HepG2 (cell line): ENCODE data around the gene PRR30. TPM values are rescaled to one million over a fixed set of nuclear protein-coding genes. Genes with fewer than 3 reads are reported as not detected.
A peak's percentile ranks its signal among the peaks of the same experiment; 100 is the strongest.

Experiments used
- BCL3 ChIP-seq: sonication (generic); formaldehyde crosslinking; IDR thresholded peaks from 2 replicates; pipeline ENCODE4 v1.5.1; 2020; ENCODE audit warnings: mild to moderate bottlenecking, missing genetic modification reagents, moderate library complexity
- CCDC6 ChIP-seq: sonication (generic); formaldehyde crosslinking; IDR thresholded peaks from 2 replicates; pipeline ENCODE4 v1.8.1; 2022; ENCODE audit warnings: mild to moderate bottlenecking, missing genetic modification reagents, moderate library complexity
- FOXP4 ChIP-seq: sonication (generic); formaldehyde crosslinking; IDR thresholded peaks from 2 replicates; pipeline ENCODE4 v1.4.0; 2020; ENCODE audit warnings: missing genetic modification reagents
- HOXA9 ChIP-seq: sonication (generic); formaldehyde crosslinking; IDR thresholded peaks from 2 replicates; pipeline ENCODE4 v1.8.1; 2022; ENCODE audit warnings: missing genetic modification reagents, mild to moderate bottlenecking, moderate library complexity, borderline replicate concordance
- JUNB ChIP-seq: sonication (generic); formaldehyde crosslinking; IDR thresholded peaks from 2 replicates; pipeline ENCODE4 v1.8.0; 2022; ENCODE audit warnings: missing genetic modification reagents, mild to moderate bottlenecking, borderline replicate concordance
- MTERF4 ChIP-seq: sonication (generic); formaldehyde crosslinking; IDR thresholded peaks from 2 replicates; pipeline ENCODE4 v1.8.0; 2023; ENCODE audit warnings: mild to moderate bottlenecking, missing genetic modification reagents
- SUZ12 ChIP-seq: fragments of 150-350 bp; IDR thresholded peaks from 2 replicates; pipeline ENCODE4 v1.6.1; 2014; ENCODE audit warnings: low read depth, low read length
- TBP ChIP-seq: sonication (generic); formaldehyde crosslinking; IDR thresholded peaks from 2 replicates; pipeline ENCODE4 v1.5.0; 2020; ENCODE audit warnings: missing genetic modification reagents
- TBX3 ChIP-seq: fragments of 450-650 bp; IDR thresholded peaks from 2 replicates; pipeline ENCODE4 v1.6.1; 2017; ENCODE audit warnings: antibody characterized with exemption, mild to moderate bottlenecking, inconsistent platforms, borderline replicate concordance
- ZC3H4 ChIP-seq: sonication (generic); formaldehyde crosslinking; IDR thresholded peaks from 2 replicates; pipeline ENCODE4 v1.4.0; 2020; ENCODE audit warnings: missing genetic modification reagents, borderline replicate concordance
- ZGPAT ChIP-seq: IDR thresholded peaks from 2 replicates; pipeline ENCODE4 v1.6.1; 2016; ENCODE audit warnings: mild to moderate bottlenecking
- ZNF3 ChIP-seq: IDR thresholded peaks from 2 replicates; pipeline ENCODE4 v1.7.0; 2017; ENCODE audit warnings: inconsistent platforms
- ZNF510 ChIP-seq: sonication (generic); formaldehyde crosslinking; IDR thresholded peaks from 2 replicates; pipeline ENCODE4 v1.4.0; 2020; ENCODE audit warnings: low read depth, mild to moderate bottlenecking, missing genetic modification reagents
- ZNF841 ChIP-seq: sonication (generic); formaldehyde crosslinking; IDR thresholded peaks from 2 replicates; pipeline ENCODE4 v1.8.1; 2023; ENCODE audit warnings: missing genetic modification reagents, borderline replicate concordance
- ZSCAN25 ChIP-seq: sonication (generic); formaldehyde crosslinking; IDR thresholded peaks from 2 replicates; pipeline ENCODE4 v1.8.0; 2022; ENCODE audit warnings: mild to moderate bottlenecking, missing genetic modification reagents
- ZSCAN9 ChIP-seq: IDR thresholded peaks from 2 replicates; pipeline ENCODE4 v1.6.1; 2016; ENCODE audit warnings: borderline replicate concordance
- polyA plus RNA-seq, 8 experiments: library from polyadenylated mRNA; depleted of rRNA in 3 of 8; stranded (reverse) in 7 of 8; unstranded in 1 of 8; fragments of >200 nt; fragmentation: Illumina TruSeq in 4 of 8; extraction: Trizol in 4 of 8; gene quantifications; 2 replicates each; pipeline versions ENCODE4 v1.2.1 to v1.2.3, GENCODE V29; 2011 to 2016; ENCODE audit warnings: low read depth in 4 of 8, missing spikeins in 1 of 8, mixed read lengths in 1 of 8; ENCODE audit not compliant: insufficient read depth in 1 of 8
- total RNA-seq, 5 experiments: library from RNA; depleted of rRNA; stranded (reverse); fragments of >200 nt; fragmentation: Illumina TruSeq; extraction: Trizol; gene quantifications; 2 replicates each; pipeline ENCODE4 v1.2.3, GENCODE V29; 2016; ENCODE audit warnings: low read depth in 1 of 5
- TF ChIP-seq, protein P1 (sequence below): IDR thresholded peaks from 2 replicates; pipeline ENCODE4 v1.6.1; 2016; ENCODE audit warnings: low read depth, missing genetic modification reagents, missing compliant biosample characterization

The PRR30 gene
- total and polyA plus RNA-seq, 2 of the 13 experiments (the other 11 are each of a cell fraction or from before 2014, with no cell fraction given) = not detected

GRCh38 chr2:27123302-27124150 lies 15.7 kb downstream of the PRR30 start, which contains the start of gene ABHD1 (continued):
- peak; percentile 52; the same call in 1 of the 2 replicates for TF ChIP-seq MTERF4
- TF ChIP-seq, protein P1, sequence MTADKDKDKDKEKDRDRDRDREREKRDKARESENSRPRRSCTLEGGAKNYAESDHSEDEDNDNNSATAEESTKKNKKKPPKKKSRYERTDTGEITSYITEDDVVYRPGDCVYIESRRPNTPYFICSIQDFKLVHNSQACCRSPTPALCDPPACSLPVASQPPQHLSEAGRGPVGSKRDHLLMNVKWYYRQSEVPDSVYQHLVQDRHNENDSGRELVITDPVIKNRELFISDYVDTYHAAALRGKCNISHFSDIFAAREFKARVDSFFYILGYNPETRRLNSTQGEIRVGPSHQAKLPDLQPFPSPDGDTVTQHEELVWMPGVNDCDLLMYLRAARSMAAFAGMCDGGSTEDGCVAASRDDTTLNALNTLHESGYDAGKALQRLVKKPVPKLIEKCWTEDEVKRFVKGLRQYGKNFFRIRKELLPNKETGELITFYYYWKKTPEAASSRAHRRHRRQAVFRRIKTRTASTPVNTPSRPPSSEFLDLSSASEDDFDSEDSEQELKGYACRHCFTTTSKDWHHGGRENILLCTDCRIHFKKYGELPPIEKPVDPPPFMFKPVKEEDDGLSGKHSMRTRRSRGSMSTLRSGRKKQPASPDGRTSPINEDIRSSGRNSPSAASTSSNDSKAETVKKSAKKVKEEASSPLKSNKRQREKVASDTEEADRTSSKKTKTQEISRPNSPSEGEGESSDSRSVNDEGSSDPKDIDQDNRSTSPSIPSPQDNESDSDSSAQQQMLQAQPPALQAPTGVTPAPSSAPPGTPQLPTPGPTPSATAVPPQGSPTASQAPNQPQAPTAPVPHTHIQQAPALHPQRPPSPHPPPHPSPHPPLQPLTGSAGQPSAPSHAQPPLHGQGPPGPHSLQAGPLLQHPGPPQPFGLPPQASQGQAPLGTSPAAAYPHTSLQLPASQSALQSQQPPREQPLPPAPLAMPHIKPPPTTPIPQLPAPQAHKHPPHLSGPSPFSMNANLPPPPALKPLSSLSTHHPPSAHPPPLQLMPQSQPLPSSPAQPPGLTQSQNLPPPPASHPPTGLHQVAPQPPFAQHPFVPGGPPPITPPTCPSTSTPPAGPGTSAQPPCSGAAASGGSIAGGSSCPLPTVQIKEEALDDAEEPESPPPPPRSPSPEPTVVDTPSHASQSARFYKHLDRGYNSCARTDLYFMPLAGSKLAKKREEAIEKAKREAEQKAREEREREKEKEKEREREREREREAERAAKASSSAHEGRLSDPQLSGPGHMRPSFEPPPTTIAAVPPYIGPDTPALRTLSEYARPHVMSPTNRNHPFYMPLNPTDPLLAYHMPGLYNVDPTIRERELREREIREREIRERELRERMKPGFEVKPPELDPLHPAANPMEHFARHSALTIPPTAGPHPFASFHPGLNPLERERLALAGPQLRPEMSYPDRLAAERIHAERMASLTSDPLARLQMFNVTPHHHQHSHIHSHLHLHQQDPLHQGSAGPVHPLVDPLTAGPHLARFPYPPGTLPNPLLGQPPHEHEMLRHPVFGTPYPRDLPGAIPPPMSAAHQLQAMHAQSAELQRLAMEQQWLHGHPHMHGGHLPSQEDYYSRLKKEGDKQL (CRISPR knock-in tag) = no peak
- 0 out of 2 replicates have a peak, but pooled peaks have one; percentile 38 for TF ChIP-seq TBX3
- TF ChIP-seq ZC3H4 = no peak
- no peak; the same call in 1 of the 2 replicates for TF ChIP-seq CCDC6
- TF ChIP-seq ZGPAT = peak; percentile 80; the same call in 1 of the 2 replicates
- no peak; the same call in 1 of the 2 replicates for TF ChIP-seq ZNF510 (CRISPR knock-in tag)
- no peak; the same call in 1 of the 2 replicates for TF ChIP-seq ZSCAN9
- no peak for TF ChIP-seq ZNF841 (CRISPR knock-in tag)
- peak; percentile 89 for TF ChIP-seq BCL3
- peak; percentile 35; the same call in 1 of the 2 replicates for TF ChIP-seq FOXP4 (CRISPR knock-in tag)
- TF ChIP-seq HOXA9 (CRISPR knock-in tag) = 0 out of 2 replicates have a peak, but pooled peaks have one; percentile 35
- no peak for TF ChIP-seq JUNB
- no peak for TF ChIP-seq SUZ12
- no peak for TF ChIP-seq TBP (CRISPR knock-in tag)
- TF ChIP-seq ZNF3 (CRISPR knock-in tag) = no peak
- TF ChIP-seq ZSCAN25 (CRISPR knock-in tag) = peak; percentile 19; the same call in 1 of the 2 replicates
